ENCODE data around the gene MPC2. TPM values are rescaled to one million over a fixed set of nuclear protein-coding genes. Genes with fewer than 3 reads are reported as not detected.

The MPC2 gene
- total and polyA plus RNA-seq, 2 of the 8 experiments (the other 6 are each of a cell fraction or from before 2014, with no cell fraction given), result 18.6 to 40.9 TPM

GRCh38 chr1:167983797-167984420 lies 47.0 kb upstream of the MPC2 start:
- Histone ChIP-seq H3K27me3 (replicated peaks in 1 of 4; ENCODE audit: control insufficient read depth in 3 of 4, extremely low read depth in 1 of 4, insufficient read depth in 3 of 4, low read length in 3 of 4) (no peaks in the 10 kb centered on the region), H4K8ac (ENCODE audit: extremely low read depth, insufficient read depth, low read length) (no peak overlapping the region), H2BK20ac (ENCODE audit: low read length) (no peak overlapping the region), H3K79me2 (ENCODE audit: control insufficient read depth in 1 of 2, insufficient read depth in 2 of 2, low read length in 2 of 2) (peaks cover 0 to 12% of the 10 kb centered on the region in 2 experiments; a peak in 1 of 4 replicates), H3K4me3 (ENCODE audit: extremely low read depth in 1 of 4, insufficient read depth in 2 of 4, low read depth in 3 of 4, low read length in 4 of 4) (no peak overlapping the region), H3K27ac (ENCODE audit: low read depth, low read length) (no peak overlapping the region), H4K20me1 (replicated peaks in 1 of 2; ENCODE audit: control insufficient read depth in 1 of 2, insufficient read depth in 2 of 2, low read length in 2 of 2) (no peaks in the 10 kb centered on the region), H2AK5ac (ENCODE audit: low read depth, low read length) (no peak overlapping the region), H2BK120ac (replicated peaks; ENCODE audit: low read depth, low read length) (no peak overlapping the region), H3K4ac (replicated peaks; ENCODE audit: insufficient read length, low read depth, low read length) (no peak overlapping the region), H2AFZ (ENCODE audit: low read length) (no peak overlapping the region), H3K9ac (replicated peaks in 1 of 4; ENCODE audit: extremely low read depth in 1 of 4, low read depth in 3 of 4, low read length in 3 of 4) (no peak overlapping the region), H4K91ac (replicated peaks; ENCODE audit: insufficient read length, low read length) (no peak overlapping the region), H4K5ac (ENCODE audit: insufficient read length, low read depth, low read length) (no peak overlapping the region), H3K14ac (ENCODE audit: insufficient read length) (no peak overlapping the region), H3K36me3 (ENCODE audit: control insufficient read depth in 2 of 4, insufficient read depth in 4 of 4, low read length in 3 of 4) (peaks cover 0 to 2% (median 0%) of the 10 kb centered on the region in 4 experiments; a peak in 2 of 8 replicates), H2BK12ac (ENCODE audit: low read depth, low read length) (no peak overlapping the region), H3K79me1 (ENCODE audit: low read depth, low read length) (no peaks in the 10 kb centered on the region; the same call in 1 of the 2 replicates), H3K4me2 (ENCODE audit: insufficient read depth in 1 of 2, low read depth in 2 of 2, low read length in 2 of 2) (no peak overlapping the region), H3K9me3 (ENCODE audit: insufficient read depth in 2 of 2, low read depth in 1 of 2, low read length in 1 of 2) (no peaks in the 10 kb centered on the region), H2BK5ac (ENCODE audit: low read depth, low read length) (no peak overlapping the region), H3K4me1 (replicated peaks in 1 of 4; ENCODE audit: control insufficient read depth in 3 of 4, insufficient read depth in 4 of 4, low read length in 3 of 4) (no peaks in the 10 kb centered on the region), H3K23ac (ENCODE audit: insufficient read length) (no peak overlapping the region), H3K56ac (replicated peaks; ENCODE audit: insufficient read length, low read depth, low read length) (no peak overlapping the region), H3K23me2 (ENCODE audit: low read depth, low read length) (no peaks in the 10 kb centered on the region; the same call in 1 of the 2 replicates), H3K18ac (ENCODE audit: extremely low read depth, low read length) (no peak overlapping the region), H2BK15ac (ENCODE audit: low read length) (no peak overlapping the region)
- WGBS, 2 experiments (ENCODE audit: extremely low coverage in 1 of 2, insufficient coverage in 1 of 2, insufficient read length in 1 of 2, insufficient replicate concordance in 2 of 2, low coverage in 1 of 2, low lambda C conversion rate in 2 of 2, missing lambda C conversion rate in 1 of 2), result 80% methylated on average over 2 of the region's 2 CpGs; no CpG with 5 or more reads in 1 of the 2 experiments
- DNase-seq (ENCODE audit: low read depth in 1 of 2, low spot score in 2 of 2) (no peak), FAIRE-seq (no peak)
- CTCF ChIA-PET (ENCODE audit: partially characterized antibody), result interaction anchor here (1.0 kb wide), 1 partner anchor 99 kb away, joined by 3 read pairs; no protein-coding TSS in a partner anchor
- TF ChIP-seq SP2 (IDR thresholded peaks at IDR 0.05; ENCODE audit: low read length) (no peak), EGR1 (IDR thresholded peaks at IDR 0.05; ENCODE audit: borderline replicate concordance, low read depth, low read length) (no peak), GTF2F1 (IDR thresholded peaks at IDR 0.05; ENCODE audit: borderline replicate concordance, low read depth, low read length) (no peak), KDM4A (IDR thresholded peaks at IDR 0.05; ENCODE audit: low read depth, low read length, severe bottlenecking) (no peak), EZH2 (IDR thresholded peaks at IDR 0.05; ENCODE audit: low read depth, low read length, severe bottlenecking) (no peak), RXRA (IDR thresholded peaks at IDR 0.05; ENCODE audit: insufficient read depth, low read depth, low read length) (no peak)
- POLR2A ChIA-PET (ENCODE audit: partially characterized antibody), result interaction anchor here (1.3 kb wide), 1 partner anchor 48 kb away, joined by 4 read pairs; the partner anchor contains the start of genes DCAF6 and MPC2
